ENCODE data around the gene COMMD1.
"Not testable (repeated sequence)": the region's sequence is repeated elsewhere in the genome, so short reads cannot be mapped to it uniquely, and the experiment has no call there.

Gene COMMD1

DNA sequence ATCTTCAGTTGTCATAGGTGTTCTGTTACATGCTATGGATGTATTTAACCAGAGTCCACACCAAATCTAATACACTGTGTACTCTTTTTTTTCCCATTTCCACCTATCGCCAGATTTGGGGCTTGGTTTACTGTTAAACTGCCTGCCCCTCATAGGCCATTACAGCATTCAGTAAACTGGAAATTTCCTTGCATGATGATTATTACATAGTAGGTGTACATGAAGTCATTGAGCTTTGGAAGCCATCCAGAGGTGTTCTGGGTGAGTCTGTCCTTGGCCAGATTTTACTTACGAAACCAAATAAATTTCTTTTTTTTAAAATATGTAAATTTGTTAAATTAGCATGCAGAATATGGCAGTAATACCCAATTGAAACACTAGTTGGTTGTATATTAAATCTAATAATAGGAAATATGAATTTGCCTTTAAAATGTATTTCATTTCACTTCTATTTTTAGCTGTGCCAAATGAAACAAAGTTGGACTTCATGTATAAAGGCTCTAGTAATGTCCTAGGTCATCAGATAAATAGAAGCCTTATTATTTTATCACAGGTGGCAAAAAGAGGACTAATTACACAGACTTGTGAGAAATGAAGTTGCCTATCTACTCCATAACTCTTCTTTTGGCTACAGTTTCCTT is 60.7 kb downstream of the COMMD1 start:
- DNase-seq, result no peak

DNA sequence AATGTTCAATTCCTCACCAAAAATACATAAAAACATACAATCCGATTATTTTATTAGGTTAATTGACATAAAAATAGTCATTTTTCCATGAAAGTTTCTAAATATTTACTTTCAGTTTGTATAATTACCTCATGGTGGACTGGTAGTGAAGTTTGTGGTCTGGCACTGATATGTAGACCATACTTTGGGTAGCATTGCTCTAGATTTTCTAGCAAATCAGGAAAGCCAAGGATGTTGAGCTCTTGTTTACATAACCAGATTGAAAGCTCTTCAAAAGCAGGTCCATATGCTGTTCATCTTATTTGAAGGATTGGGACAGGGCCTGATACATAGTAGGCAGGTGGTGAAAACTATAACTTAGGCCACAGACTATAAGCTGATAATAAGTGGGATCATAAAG is 61.8 kb downstream of the COMMD1 start:
- no peak for DNase-seq

DNA sequence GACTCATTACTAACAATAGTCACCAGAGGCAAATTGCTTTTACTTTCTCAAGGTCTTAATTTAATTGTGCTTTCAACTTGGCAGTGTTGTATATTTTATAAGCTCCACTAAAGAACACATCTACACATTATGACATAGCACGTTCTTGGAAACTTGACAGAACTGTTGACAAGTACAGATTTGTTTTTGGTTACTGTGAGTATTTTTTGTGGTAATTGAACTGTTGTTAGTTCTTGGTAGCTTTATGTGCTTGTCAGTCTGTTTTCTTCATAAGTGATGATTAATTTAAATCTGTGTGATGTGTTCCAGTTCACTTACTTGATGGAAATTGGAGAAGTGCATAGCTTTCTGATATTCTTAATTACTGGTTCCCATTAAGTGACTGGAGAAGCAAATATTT is 63.9 kb downstream of the COMMD1 start:
- DNase-seq, result no peak

DNA sequence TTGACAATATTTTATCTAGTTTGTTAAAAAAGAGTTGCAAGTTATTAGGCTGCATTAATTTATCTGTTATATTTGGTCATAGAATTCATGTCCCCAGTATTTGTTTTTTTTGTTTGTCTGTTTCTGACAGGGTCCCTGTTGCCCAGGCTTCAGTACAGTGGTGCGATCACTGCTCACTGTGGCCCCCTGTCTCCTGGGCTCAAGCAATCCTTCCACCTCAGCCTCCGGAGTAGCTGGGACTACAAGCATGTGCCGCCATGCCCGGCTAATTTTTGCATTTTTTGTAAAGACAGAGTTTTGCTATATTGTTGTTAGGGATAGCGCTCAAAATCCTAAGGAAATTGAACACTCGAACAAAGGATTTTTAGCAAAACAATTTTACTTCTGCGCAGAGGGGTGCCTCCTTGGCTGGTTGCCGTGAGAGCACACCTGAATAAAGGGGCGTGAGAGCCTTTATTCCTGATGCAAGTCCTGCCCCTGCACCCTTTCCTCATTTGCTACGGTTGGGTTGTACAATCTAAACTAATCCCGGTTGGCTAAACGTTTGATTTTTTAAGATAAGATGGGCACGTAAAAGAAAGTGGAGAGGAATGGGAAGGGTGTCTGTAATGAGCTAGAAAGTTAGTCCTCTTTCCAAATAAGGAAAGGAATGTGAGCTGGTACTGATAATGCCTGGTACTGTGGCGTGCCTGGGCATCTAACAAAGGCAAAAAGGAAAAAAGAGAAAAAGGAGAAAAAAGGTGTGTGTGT is 65.5 kb downstream of the COMMD1 start:
- DNase-seq, result no peak

DNA sequence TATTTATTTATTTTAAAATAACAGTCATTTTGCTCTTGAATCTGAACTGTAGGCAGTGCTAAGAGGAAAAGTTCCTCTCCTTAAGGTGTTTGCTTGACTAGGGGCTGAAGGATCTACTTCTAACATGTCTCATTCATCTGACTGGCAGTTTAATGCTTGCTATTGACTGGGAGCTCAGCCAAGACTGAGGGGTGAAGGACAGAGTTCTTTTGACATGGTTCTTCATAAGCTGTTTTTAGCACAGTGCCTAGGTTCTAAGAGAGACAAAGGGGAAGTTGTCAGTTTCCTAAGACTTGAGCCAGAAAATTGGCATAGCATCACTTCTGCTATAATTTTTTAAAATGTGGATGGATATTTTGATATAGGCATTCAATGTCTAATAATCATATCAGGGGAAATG is 73.0 kb downstream of the COMMD1 start:
- DNase-seq, result peak; percentile 59 to 62

DNA sequence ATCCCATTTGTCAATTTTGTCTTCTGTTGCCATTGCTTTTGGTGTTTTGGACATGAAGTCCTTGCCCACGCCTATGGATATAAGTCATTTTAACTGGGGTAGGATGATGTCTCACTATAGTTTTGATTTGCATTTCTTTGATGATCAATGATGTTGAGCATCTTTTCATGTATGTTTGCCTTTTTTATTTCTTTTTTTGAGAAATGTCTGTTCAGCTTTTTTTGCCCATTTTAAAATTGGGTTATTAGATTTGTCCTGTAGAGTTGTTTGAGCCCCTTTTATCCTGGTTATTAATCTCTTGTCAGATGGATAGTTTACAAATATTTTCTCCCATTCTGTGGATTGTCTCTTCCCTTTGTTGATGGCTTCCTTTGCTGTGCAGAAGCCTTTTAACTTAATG is 75.3 kb downstream of the COMMD1 start:
- no peak for DNase-seq

DNA sequence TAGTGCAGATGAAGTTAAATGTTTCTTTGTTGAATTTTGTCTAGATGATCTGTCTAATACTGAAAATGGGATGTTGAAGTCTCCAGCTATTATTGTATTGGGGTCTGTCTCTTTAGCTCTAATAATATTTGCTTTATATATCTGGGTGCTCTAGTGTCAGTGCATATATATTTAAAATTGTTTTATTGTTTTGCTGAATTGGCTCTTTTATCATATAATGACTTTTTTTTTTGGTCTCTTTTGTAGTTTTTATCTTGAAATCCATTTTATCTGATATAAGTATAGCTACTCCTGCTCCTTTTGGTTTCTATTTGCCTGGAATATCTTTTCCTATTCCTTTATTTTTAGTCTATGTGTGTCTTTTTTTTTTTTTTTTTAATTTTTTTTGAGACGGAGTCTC is 79.2 kb downstream of the COMMD1 start:
- no peak for DNase-seq

DNA sequence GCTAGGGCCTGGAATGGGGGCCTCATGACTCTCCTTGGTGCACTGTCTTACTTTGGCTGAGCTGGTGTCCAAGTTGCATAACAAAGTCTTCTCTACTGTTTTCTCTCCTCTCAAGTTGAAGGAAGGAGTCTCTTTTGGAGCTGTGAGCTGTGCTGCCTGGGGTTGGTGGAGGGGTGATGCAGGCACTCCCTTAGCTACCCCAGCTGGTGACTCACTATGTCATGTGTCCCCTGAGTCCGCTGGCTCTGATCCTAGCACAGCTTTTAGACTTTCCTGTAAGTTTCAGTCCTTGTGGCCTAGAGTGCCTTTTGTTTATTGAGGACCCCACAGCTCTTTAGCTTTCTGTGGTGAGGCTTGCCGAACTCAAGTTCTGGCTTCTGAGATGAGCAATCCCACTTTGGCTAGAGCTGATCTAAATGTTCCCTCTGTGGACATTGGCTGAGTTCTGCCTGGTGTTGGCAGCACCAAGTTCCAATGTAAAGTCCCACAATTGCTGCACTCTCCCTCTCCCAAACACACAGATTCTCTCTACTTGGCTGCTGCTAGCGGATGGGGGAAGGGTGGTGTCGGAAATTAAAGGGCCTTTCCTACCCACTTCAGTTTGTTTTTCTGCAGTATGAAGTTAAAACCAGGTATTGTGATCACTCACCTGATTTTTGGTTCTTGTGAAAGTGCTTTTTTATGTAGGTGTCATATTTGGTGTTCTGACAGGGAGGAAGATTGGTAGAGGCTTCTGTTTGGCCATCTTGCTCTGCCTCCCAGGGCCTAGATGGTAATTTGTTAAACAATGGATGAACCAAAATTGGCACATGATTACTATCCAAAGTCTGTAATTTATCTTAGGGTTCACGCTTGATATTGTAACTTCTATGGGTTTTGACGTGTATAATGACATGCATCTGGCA is 83.2 kb downstream of the COMMD1 start:
- no peak for DNase-seq

DNA sequence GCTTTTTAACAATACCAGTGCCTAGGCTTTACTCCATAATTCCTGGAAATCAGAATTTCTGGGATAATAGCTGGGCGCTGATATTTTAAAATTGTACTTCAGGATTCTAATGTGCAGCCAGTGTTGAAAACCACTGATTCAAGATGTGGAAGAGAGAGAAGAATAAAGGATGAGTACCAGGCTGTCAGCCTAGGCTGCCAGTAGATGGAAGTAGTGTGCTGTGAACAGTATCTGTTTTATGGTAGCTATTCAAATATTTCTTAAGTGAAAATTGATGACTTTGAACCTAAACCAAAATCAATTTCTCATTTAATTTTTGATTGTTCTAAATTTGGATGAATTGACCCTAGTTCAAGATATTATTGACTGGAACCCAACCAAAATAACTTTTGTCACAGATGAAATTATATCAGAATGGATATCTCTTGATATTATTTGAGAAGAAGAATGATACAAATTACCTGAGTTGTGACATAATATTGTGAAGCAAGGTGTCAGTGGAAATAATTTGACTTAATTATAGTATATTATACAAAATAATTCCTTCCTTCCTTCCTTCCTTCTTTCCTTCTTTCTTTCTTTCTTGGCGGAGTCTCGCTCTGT is 88.0 kb downstream of the COMMD1 start:
- peak in 1 of 2 donors; percentile 68 for DNase-seq

DNA sequence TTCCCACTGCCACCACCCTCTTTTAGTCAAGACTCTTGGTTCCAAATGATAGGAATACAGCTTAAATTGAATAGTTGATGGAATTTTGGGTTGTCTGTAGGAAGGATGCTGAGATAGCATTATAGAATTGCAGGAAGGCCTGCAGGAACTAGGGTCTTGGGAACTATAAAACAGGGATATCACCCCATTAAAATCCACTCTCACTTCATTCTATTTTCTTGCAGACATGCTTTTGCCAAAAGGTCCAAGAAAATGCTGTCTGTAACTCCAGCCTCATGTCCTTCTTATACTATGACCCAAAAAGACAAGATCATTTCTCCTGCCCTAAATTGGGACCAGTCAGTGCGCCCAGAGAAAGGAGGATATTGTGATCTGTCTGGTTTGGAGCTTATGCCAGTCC is 89.1 kb downstream of the COMMD1 start:
- no peak for DNase-seq

DNA sequence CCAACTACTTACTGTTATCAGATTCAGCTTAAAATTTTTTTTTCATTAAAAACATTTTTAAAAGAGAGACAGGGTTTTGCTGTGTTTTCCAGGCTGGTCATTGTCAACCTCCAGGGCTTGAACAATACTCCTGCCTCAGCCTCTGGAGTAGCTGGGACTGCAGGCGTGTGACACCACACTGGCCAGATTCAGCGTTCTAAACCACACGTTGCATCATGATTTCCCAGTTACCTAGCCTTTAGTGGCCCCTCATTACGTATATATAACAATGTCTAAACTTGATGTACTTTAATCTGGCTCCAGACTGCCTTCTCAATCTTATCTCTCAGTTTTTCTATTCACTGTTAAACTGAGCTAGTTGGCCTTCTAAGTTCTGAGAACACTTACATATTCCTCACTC is 89.6 kb downstream of the COMMD1 start:
- no peak for DNase-seq

DNA sequence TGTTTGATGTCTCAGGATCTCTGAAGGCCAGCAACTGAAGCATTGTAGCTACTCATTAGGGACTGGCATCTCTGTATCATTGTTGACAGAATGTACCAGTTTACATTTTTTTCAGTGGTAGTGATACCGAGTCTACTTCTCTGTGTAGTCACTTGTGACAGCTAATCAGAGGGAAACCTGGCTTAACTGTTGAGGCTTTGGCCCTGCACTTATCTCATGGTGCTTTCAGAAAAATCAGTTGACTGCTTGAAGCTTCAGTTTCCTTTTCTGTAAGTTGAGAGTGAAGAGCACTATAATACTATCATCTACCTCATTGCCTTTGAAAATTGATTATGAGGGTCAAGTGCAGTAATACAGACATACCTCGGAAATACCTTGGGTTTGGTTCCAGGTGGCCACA is 90.0 kb downstream of the COMMD1 start:
- DNase-seq, result no peak

DNA sequence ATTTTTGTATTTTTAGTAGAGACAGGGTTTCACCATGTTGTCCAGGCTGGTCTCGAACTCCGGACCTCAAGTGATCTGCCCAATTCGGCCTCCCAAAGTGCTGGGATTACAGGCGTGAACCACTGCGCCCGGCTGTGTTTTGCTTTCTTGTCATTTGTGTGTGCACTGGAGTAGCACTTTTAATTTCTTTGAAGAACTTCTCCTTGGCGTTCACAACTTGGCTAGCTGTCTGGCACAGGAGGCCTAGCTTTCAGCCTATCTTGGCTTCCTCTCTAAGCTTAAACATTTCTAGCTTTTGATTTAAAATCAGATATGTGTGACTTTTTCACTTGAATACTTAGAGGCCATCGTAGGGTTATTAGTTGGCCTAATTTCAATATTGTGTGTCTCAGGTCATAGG is 93.0 kb downstream of the COMMD1 start:
- no peak for DNase-seq

DNA sequence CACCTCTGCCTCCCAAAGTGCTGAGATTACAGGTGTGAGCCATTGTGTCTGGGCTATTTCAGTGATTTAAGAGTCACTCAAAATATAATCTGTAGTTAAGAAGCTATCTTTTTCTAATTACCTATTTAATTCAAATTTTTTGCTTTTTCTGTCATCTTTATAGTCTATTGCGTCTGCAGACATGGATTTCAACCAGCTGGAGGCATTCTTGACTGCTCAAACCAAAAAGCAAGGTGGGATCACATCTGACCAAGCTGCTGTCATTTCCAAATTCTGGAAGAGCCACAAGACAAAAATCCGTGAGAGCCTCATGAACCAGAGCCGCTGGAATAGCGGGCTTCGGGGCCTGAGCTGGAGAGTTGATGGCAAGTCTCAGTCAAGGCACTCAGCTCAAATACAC is 95.1 kb downstream of the COMMD1 start:
- DNase-seq, result no peak

DNA sequence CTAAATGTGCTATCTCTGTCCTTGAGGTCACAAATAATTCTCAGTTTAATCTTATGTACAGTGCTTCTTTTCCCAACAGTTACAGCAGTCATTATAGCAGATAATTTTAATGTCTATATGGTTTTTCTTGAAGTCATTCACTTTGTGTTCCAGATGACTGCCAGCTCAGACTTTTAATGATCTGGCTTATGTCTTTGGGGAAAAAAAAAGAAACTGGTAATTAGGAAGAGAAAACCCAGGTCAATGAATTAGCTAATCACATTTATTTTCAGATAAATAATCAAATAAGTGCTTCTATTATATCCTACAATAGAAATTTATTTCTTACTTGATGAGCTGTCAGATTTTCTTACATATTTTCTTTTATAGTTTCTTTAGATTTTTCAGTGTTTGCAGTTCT is 96.0 kb downstream of the COMMD1 start:
- no peak for DNase-seq

DNA sequence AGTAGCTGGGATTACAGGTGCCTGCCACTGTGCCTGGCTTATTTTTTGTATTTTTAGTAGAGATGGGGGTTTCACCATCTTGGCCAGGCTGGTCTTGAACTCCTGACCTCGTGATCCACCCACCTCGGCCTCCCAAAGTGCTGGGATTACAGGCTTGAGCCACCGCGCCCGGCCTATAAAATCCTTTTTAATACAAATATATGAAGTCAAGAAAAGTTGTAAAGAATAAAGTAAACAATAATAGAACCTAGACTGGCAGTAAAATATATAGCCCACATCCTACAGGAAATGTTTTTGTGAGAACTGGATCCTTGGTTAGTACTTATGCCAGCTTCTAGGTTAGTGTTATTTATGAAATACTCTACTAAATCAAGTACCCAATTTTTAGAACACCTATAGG is 99.0 kb downstream of the COMMD1 start:
- not testable (repeated sequence) for DNase-seq

DNA sequence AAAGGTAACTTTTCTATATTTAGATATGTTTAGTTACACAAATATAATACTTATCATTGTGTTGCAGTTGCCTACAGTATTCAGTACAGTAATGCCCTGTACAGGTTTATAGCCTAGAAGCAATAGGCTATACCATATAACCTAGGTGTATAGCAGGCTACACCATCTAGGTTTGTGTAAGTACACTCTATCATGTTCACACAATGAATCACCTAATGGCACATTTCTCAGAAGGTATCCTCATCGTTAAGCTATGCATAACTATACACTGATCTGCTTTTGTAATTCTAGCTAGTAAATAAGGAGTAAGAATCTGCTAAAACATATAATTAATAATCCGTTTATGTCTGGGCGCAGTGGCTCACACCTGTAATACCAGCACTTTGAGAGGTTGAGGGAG is 102.1 kb downstream of the COMMD1 start:
- no peak for DNase-seq

DNA sequence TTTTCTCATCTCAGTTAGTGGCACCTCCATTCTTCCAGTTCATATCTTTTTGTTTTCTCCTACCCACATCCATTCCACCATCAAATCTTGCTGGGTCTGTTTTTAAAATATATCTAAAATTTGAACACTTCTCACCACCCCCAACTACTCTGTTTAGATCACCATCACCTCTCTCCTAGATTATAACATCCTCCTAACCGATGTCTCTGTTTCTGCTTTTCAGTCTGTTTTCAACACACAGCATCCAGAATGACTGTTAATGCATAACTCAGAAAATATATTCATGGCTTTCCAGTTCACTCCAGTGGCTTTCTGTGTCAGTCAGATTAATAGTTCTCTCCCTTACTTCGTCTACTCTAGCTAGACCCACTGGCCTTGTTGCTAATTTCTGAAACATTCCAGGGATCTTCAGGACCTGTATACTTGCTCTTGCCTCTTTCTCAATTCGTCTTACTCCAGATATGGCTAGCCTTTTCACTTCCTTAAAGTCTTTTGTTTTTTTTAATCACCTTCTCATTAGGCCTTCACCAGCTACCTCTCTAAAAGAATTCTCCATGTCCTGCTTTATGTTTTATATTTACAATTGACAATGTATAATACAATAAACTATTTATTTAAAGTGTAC is 105.3 kb downstream of the COMMD1 start:
- peak; percentile 27 to 28 for DNase-seq

DNA sequence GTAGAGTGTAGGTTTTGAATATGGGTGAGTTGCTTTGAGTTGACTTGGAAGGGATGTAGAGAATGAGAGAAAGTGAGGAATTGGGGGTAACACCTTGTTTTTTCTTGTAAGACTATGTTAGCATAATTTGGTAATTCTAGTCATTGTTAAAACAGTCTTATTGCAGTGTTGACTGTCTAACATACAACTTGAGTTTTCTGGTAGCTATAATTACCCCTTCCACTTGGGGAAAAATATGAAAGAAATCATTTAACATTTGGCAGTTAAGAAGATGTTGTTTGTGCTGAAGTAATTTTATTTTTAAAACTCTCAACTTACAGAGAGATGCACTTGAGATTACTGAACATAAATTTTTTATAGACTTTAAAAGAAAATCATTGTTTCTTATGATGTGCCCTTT is 108.2 kb downstream of the COMMD1 start:
- DNase-seq, result no peak

DNA sequence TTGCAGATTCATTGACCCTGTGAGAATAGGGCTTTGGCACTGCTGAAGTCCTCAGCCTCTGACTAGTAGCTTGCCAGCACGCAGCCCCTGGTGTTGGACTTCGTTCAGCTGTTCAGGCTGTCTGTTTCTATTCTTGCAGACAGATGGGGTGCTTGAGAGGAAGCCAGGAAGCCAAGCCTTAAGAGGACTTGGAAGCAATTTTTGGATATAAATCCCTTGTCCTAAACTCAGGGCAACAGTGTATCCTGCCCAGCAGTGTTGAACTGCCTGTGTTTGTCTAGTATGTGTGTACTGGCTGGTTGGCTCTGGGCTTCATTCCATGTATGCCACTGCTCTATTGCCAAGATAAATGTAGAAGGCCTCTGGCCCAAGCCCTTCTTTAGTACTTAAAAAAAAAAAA is 108.6 kb downstream of the COMMD1 start:
- no peak for DNase-seq

DNA sequence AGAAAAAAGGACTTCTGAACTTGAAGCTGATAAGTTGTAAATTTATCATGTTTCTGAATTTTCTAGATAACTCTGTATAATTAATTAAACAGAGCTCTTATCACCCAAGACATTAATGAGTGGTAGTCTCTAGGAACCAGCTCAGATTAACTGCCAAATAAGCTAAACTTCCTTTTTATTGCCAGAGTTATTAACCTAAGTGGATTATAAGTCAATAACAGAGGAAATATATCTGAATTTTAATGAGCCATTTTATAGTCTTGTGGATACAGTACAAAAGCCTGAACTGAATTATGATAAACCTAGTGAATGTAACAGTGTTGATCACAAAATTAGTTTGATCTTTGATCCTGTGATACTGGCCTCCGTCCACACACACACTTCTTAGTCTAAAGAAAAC is 111.5 kb downstream of the COMMD1 start:
- no peak for DNase-seq

DNA sequence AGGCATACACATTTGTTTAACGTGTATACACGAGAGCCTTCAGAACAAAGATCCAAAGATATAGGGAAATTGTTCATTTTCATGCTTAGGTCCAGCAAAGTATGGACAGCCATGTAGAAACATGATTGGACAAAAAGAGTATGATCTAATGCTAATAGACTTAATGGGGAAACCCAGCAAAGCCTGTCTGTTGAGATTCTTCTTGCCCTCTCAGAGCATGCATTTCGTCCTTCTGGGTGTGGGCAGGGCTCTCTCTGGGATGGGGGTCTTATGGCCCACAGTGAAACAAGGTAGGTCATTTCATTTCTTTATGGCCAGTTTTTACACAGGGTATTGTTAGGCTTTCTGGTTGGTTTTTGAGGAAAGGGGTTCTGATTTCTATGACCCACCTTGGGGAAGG is 124.4 kb downstream of the COMMD1 start:
- DNase-seq, result no peak

DNA sequence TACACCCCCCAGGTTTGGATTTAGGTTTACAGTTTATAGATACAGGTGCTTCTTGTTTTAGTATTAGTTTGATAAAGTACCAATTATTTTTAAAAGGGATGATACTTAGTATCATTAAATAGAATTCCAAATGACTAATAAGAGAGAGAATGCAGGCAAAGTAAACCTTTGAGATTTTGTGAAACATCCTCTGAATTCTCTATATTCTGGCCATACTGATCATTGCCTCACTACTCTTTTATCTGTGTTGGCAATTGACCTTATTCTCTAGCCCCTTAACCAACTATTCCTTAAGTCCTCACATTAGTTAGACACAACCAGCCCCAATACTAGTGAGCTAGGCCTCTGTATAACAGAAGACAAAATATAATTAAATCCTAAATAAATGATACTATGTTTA is 125.4 kb downstream of the COMMD1 start:
- no peak for DNase-seq

All from inflammatory macrophage treated with lipopolysaccharide for 1 hour (primary cell).